Body of pancreas (tissue), 4 donors: ENCODE data around the gene BCL2L12.

Experiments
- CTCF ChIP-seq, 7 experiments: fragments of 450-650 bp in 4 of 7; fragments of 200-600 bp in 3 of 7; sonication (generic) in 3 of 7; IDR thresholded peaks; one replicate each; pipeline ENCODE4 v1.5.1; 2016 to 2019; ENCODE audit warnings: antibody characterized with exemption in 7 of 7
- POLR2A ChIP-seq, 3 donors: fragments of 450-650 bp; IDR thresholded peaks; one replicate each; pipeline ENCODE4 v1.6.1; 2016; ENCODE audit warnings: antibody characterized with exemption in 3 of 3, mild to moderate bottlenecking in 2 of 3

GRCh38 chr19:49667473-49667872 is 1.7 kb downstream of the BCL2L12 start:
- no peak for TF ChIP-seq POLR2A (IDR thresholded peaks at IDR 0.05)
- no peak for TF ChIP-seq CTCF (IDR thresholded peaks at IDR 0.05)
